ENCODE measurements around the gene SLC66A1.
A peak's percentile ranks its signal among the peaks of the same experiment; 100 is the strongest.

SLC66A1 gene

GRCh38 chr1:19311503-19311930, 609 bp upstream of the SLC66A1 start:
- Mint-ChIP-seq H3K27ac (peak overlapping the region; percentile 91), H3K4me1 (ENCODE audit: low read depth) (peaks cover 32% of the 10 kb centered on the region), H3K36me3 (ENCODE audit: low read depth) (peaks cover 15% of the 10 kb centered on the region), H3K4me3 (peak overlapping the region; percentile 93), H3K27me3 (ENCODE audit: low read depth) (no peaks in the 10 kb centered on the region), H3K9me3 (no peaks in the 10 kb centered on the region)
- DNase-seq (ENCODE audit: low spot score), result no peak

GRCh38 chr1:19312782-19313635, 883 bp downstream of the SLC66A1 start:
- Mint-ChIP-seq H3K4me1 (ENCODE audit: low read depth) (peaks cover 30% of the 10 kb centered on the region), H3K4me3 (peak overlapping the region; percentile 85), H3K27ac (peak overlapping the region; percentile 77), H3K27me3 (ENCODE audit: low read depth) (no peaks in the 10 kb centered on the region), H3K9me3 (no peaks in the 10 kb centered on the region), H3K36me3 (ENCODE audit: low read depth) (peaks cover 4% of the 10 kb centered on the region)
- DNase-seq (ENCODE audit: low spot score), result no peak

- Mint-ChIP-seq H3K4me1 (ENCODE audit: low read depth) (peaks cover 30% of the 10 kb centered on the region), H3K9me3 (no peaks in the 10 kb centered on the region), H3K4me3 (peak overlapping the region; percentile 85), H3K36me3 (ENCODE audit: low read depth) (peaks cover 3% of the 10 kb centered on the region), H3K27me3 (ENCODE audit: low read depth) (no peaks in the 10 kb centered on the region), H3K27ac (no peak overlapping the region)
- DNase-seq (ENCODE audit: low spot score), result no peak
Observed at GRCh38 chr1:19313636-19313959, 1.5 kb downstream of the SLC66A1 start.

GRCh38 chr1:19313961-19314882, 2.1 kb downstream of the SLC66A1 start:
- Mint-ChIP-seq H3K4me3 (no peak overlapping the region), H3K36me3 (ENCODE audit: low read depth) (no peaks in the 10 kb centered on the region), H3K27ac (no peak overlapping the region), H3K9me3 (no peaks in the 10 kb centered on the region), H3K4me1 (ENCODE audit: low read depth) (peaks cover 28% of the 10 kb centered on the region), H3K27me3 (ENCODE audit: low read depth) (no peaks in the 10 kb centered on the region)
- no peak for DNase-seq (ENCODE audit: low spot score)

- Mint-ChIP-seq H3K27me3 (ENCODE audit: low read depth) (no peaks in the 10 kb centered on the region), H3K27ac (no peak overlapping the region), H3K36me3 (ENCODE audit: low read depth) (no peaks in the 10 kb centered on the region), H3K4me1 (ENCODE audit: low read depth) (peaks cover 28% of the 10 kb centered on the region), H3K9me3 (no peaks in the 10 kb centered on the region), H3K4me3 (no peak overlapping the region)
- DNase-seq (ENCODE audit: low spot score), result no peak
Observed at GRCh38 chr1:19315378-19316198, 3.5 kb downstream of the SLC66A1 start.

GRCh38 chr1:19317126-19317910, 5.2 kb downstream of the SLC66A1 start:
- no peak overlapping the region for H3K4me3 Mint-ChIP-seq
- no peak overlapping the region for H3K27ac Mint-ChIP-seq
- no peaks in the 10 kb centered on the region for H3K36me3 Mint-ChIP-seq (ENCODE audit: low read depth)
- H3K9me3 Mint-ChIP-seq, result no peaks in the 10 kb centered on the region
- H3K4me1 Mint-ChIP-seq (ENCODE audit: low read depth), result peaks cover 22% of the 10 kb centered on the region
- no peak for DNase-seq (ENCODE audit: low spot score)
- no peaks in the 10 kb centered on the region for H3K27me3 Mint-ChIP-seq (ENCODE audit: low read depth)

GRCh38 chr1:19319196-19319595, 7.1 kb downstream of the SLC66A1 start:
- Mint-ChIP-seq H3K36me3 (ENCODE audit: low read depth) (no peaks in the 10 kb centered on the region), H3K27me3 (ENCODE audit: low read depth) (no peaks in the 10 kb centered on the region), H3K4me1 (ENCODE audit: low read depth) (peaks cover 8% of the 10 kb centered on the region)

GRCh38 chr1:19321071-19321470, 8.9 kb downstream of the SLC66A1 start:
- no peaks in the 10 kb centered on the region for H3K27me3 Mint-ChIP-seq (ENCODE audit: low read depth)

More at GRCh38 chr1:19319196-19319595, 7.1 kb downstream of the SLC66A1 start:
- Mint-ChIP-seq H3K4me3 (no peak overlapping the region), H3K9me3 (no peaks in the 10 kb centered on the region), H3K27ac (no peak overlapping the region)
- DNase-seq (ENCODE audit: low spot score), result no peak

GRCh38 chr1:19322481-19322880, 10.4 kb downstream of the SLC66A1 start:
- no peak for DNase-seq (ENCODE audit: low spot score)
- H3K27me3 Mint-ChIP-seq (ENCODE audit: low read depth), result no peaks in the 10 kb centered on the region
- H3K4me1 Mint-ChIP-seq (ENCODE audit: low read depth), result no peaks in the 10 kb centered on the region
- no peaks in the 10 kb centered on the region for H3K36me3 Mint-ChIP-seq (ENCODE audit: low read depth)
- H3K4me3 Mint-ChIP-seq, result no peak overlapping the region
- no peak overlapping the region for H3K27ac Mint-ChIP-seq
- H3K9me3 Mint-ChIP-seq, result no peaks in the 10 kb centered on the region

More at GRCh38 chr1:19321071-19321470, 8.9 kb downstream of the SLC66A1 start:
- no peak overlapping the region for H3K4me3 Mint-ChIP-seq
- H3K27ac Mint-ChIP-seq, result no peak overlapping the region
- peaks cover under 1% of the 10 kb centered on the region for H3K4me1 Mint-ChIP-seq (ENCODE audit: low read depth)
- no peaks in the 10 kb centered on the region for H3K9me3 Mint-ChIP-seq
- DNase-seq (ENCODE audit: low spot score), result no peak
- no peaks in the 10 kb centered on the region for H3K36me3 Mint-ChIP-seq (ENCODE audit: low read depth)

GRCh38 chr1:19323987-19324664, 12.0 kb downstream of the SLC66A1 start:
- no peaks in the 10 kb centered on the region for H3K9me3 Mint-ChIP-seq
- no peak for DNase-seq (ENCODE audit: low spot score)
- H3K27ac Mint-ChIP-seq, result no peak overlapping the region
- H3K36me3 Mint-ChIP-seq (ENCODE audit: low read depth), result no peaks in the 10 kb centered on the region
- no peaks in the 10 kb centered on the region for H3K4me1 Mint-ChIP-seq (ENCODE audit: low read depth)
- H3K27me3 Mint-ChIP-seq (ENCODE audit: low read depth), result no peaks in the 10 kb centered on the region
- H3K4me3 Mint-ChIP-seq, result no peak overlapping the region

GRCh38 chr1:19324665-19324990, 12.5 kb downstream of the SLC66A1 start:
- Mint-ChIP-seq H3K36me3 (ENCODE audit: low read depth) (no peaks in the 10 kb centered on the region), H3K9me3 (no peaks in the 10 kb centered on the region), H3K4me3 (no peak overlapping the region), H3K27ac (no peak overlapping the region), H3K27me3 (ENCODE audit: low read depth) (no peaks in the 10 kb centered on the region), H3K4me1 (ENCODE audit: low read depth) (no peaks in the 10 kb centered on the region)
- no peak for DNase-seq (ENCODE audit: low spot score)

- Mint-ChIP-seq H3K9me3 (no peaks in the 10 kb centered on the region), H3K27ac (no peak overlapping the region), H3K36me3 (ENCODE audit: low read depth) (no peaks in the 10 kb centered on the region), H3K4me3 (no peak overlapping the region), H3K4me1 (ENCODE audit: low read depth) (no peaks in the 10 kb centered on the region), H3K27me3 (ENCODE audit: low read depth) (no peaks in the 10 kb centered on the region)
- DNase-seq (ENCODE audit: low spot score), result no peak
Observed at GRCh38 chr1:19325368-19325957, 13.3 kb downstream of the SLC66A1 start.

Data from T-helper 2 cell treated with Interferon-gamma antibody and Interleukin-4, amounts not matched to agents 5 μg/mL and 100 μg/mL, for 36 hours (primary cell).